HG03439 (cell line): ENCODE measurements around the gene ERCC5.

Experiments
- ATAC-seq: cut with Tn5 transposase; IDR thresholded peaks from one replicate; pipeline ENCODE4 v1.9.1; 2021; ENCODE audit warnings: mild to moderate bottlenecking, moderate library complexity; ENCODE audit not compliant: unreplicated experiment

ERCC5 gene

GRCh38 chr13:102879793-102880499 is 34.1 kb downstream of the ERCC5 start:
- ATAC-seq, result no peak

- ATAC-seq, result no peak
These were observed 36.2 kb downstream of the ERCC5 start for GRCh38 chr13:102881819-102882686.

- ATAC-seq, result no peak
These were observed 46.7 kb downstream of the ERCC5 start for GRCh38 chr13:102892503-102892902.

GRCh38 chr13:102897371-102898138 is 51.7 kb downstream of the ERCC5 start:
- no peak for ATAC-seq

GRCh38 chr13:102900193-102900608 is 54.4 kb downstream of the ERCC5 start:
- ATAC-seq, result no peak

GRCh38 chr13:102901056-102901455 is 55.2 kb downstream of the ERCC5 start:
- ATAC-seq, result no peak

GRCh38 chr13:102901615-102902305 is 55.9 kb downstream of the ERCC5 start:
- ATAC-seq, result no peak

GRCh38 chr13:102902789-102903347 is 57.0 kb downstream of the ERCC5 start:
- ATAC-seq, result no peak

- no peak for ATAC-seq
These were observed 58.0 kb downstream of the ERCC5 start for GRCh38 chr13:102903659-102904407.

- no peak for ATAC-seq
These were observed 58.6 kb downstream of the ERCC5 start for GRCh38 chr13:102904408-102904862.

- ATAC-seq, result no peak
These were observed 60.3 kb downstream of the ERCC5 start for GRCh38 chr13:102905905-102906771.

GRCh38 chr13:102907016-102907756 is 61.4 kb downstream of the ERCC5 start:
- peak; percentile 62 for ATAC-seq

GRCh38 chr13:102907886-102908515 is 62.2 kb downstream of the ERCC5 start:
- no peak for ATAC-seq

- no peak for ATAC-seq
These were observed 64.1 kb downstream of the ERCC5 start for GRCh38 chr13:102909971-102910370.

- ATAC-seq, result no peak
These were observed 65.5 kb downstream of the ERCC5 start for GRCh38 chr13:102911336-102911735.

- no peak for ATAC-seq
These were observed 66.8 kb downstream of the ERCC5 start for GRCh38 chr13:102912599-102912998.

GRCh38 chr13:102913914-102914313 is 68.1 kb downstream of the ERCC5 start:
- no peak for ATAC-seq
